ENCODE results near the gene IWS1. TPM values are rescaled to one million over a fixed set of nuclear protein-coding genes. Genes with fewer than 3 reads are reported as not detected.

IWS1 gene
- total RNA-seq, 1 experiment from 2014 or later = 46.6 TPM

- Histone ChIP-seq H3K9me2 (ENCODE audit: insufficient read depth) (no peaks in the 10 kb centered on the region), H3K4me2 (ENCODE audit: low read length) (no peak overlapping the region), H3K36me3 (ENCODE audit: control insufficient read depth in 1 of 2, insufficient read depth in 2 of 2, low read length in 2 of 2) (no peaks in the 10 kb centered on the region), H3K9ac (ENCODE audit: low read length) (no peak overlapping the region), H3K79me2 (ENCODE audit: insufficient read depth, low read length) (no peaks in the 10 kb centered on the region), H3K27me3 (ENCODE audit: insufficient read depth, low read length) (no peaks in the 10 kb centered on the region), H3K27ac (ENCODE audit: low read depth, low read length) (no peak overlapping the region), H3K4me3 (replicated peaks in 1 of 2; ENCODE audit: low read depth in 1 of 2, low read length in 2 of 2) (no peak overlapping the region), H4K20me1 (ENCODE audit: insufficient read depth) (no peaks in the 10 kb centered on the region), H3K4me1 (ENCODE audit: control insufficient read depth in 1 of 2, insufficient read depth in 2 of 2, low read length in 2 of 2) (no peaks in the 10 kb centered on the region; a peak in 1 of 4 replicates), H3K9me3 (ENCODE audit: control insufficient read depth in 1 of 2, insufficient read depth in 1 of 2, low read depth in 1 of 2, low read length in 2 of 2) (no peaks in the 10 kb centered on the region), H2AFZ (ENCODE audit: low read depth, low read length, poor library complexity, severe bottlenecking) (no peak overlapping the region)
- TF ChIP-seq MAX (IDR thresholded peaks at IDR 0.05) = no peak
- RAD21 ChIA-PET (ENCODE audit: low non-redundant PET in 1 of 2, low total read pairs in 2 of 2, uncharacterized antibody in 2 of 2, unreplicated experiment in 2 of 2) = no interaction called here
- BruUV-seq (replicated peaks) = no TSS peak
- ATAC-seq = no peak
- CTCF ChIA-PET = no interaction called here
- intact Hi-C loops (cut with micrococcal nuclease) = no loop called here
- POLR2A ChIA-PET = no interaction called here
- no peak for DNase-seq (ENCODE audit: low read depth, low spot score)
Measured at GRCh38 chr2:127448526-127448925, 77.8 kb downstream of the IWS1 start.

DNA sequence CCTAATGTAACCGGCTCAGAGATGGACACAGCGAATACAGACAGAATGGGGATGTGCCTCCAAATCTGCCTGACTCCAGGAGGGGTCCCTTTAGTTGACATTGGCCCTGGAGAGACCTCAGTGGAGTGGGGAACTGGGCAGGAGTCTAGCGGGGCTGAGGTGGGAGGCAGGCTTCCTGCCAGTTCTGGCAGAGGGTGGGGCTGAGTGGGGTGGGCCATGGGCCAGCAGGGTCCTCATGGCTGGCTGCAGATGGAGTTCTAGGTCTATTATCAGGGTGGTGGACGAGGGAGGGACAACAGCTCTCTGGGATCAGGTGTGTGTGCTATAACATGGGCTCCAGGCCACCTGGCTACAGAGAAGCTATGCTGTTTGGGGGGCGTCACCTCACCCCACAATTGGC is 86.9 kb downstream of the IWS1 start:
- Histone ChIP-seq H3K79me2 (ENCODE audit: insufficient read depth, low read length) (no peaks in the 10 kb centered on the region), H3K9me3 (ENCODE audit: control insufficient read depth in 1 of 2, insufficient read depth in 1 of 2, low read depth in 1 of 2, low read length in 2 of 2) (no peaks in the 10 kb centered on the region), H3K9ac (ENCODE audit: low read length) (no peak overlapping the region), H3K27ac (ENCODE audit: low read depth, low read length) (no peak overlapping the region), H3K4me2 (ENCODE audit: low read length) (no peak overlapping the region), H2AFZ (ENCODE audit: low read depth, low read length, poor library complexity, severe bottlenecking) (no peak overlapping the region), H4K20me1 (ENCODE audit: insufficient read depth) (no peaks in the 10 kb centered on the region), H3K9me2 (ENCODE audit: insufficient read depth) (no peaks in the 10 kb centered on the region), H3K4me1 (ENCODE audit: control insufficient read depth in 1 of 2, insufficient read depth in 2 of 2, low read length in 2 of 2) (no peaks in the 10 kb centered on the region), H3K27me3 (ENCODE audit: insufficient read depth, low read length) (no peaks in the 10 kb centered on the region), H3K4me3 (replicated peaks in 1 of 2; ENCODE audit: low read depth in 1 of 2, low read length in 2 of 2) (no peak overlapping the region), H3K36me3 (ENCODE audit: control insufficient read depth in 1 of 2, insufficient read depth in 2 of 2, low read length in 2 of 2) (no peaks in the 10 kb centered on the region)
- intact Hi-C loops (cut with micrococcal nuclease) = no loop called here
- TF ChIP-seq POLR2A (IDR thresholded peaks at IDR 0.05; ENCODE audit: borderline replicate concordance, extremely low read depth, insufficient read depth, insufficient read length) (no peak), CBX3 (IDR thresholded peaks at IDR 0.05; ENCODE audit: low read depth) (no peak), EZH2phosphoT487 (IDR thresholded peaks at IDR 0.05; ENCODE audit: borderline replicate concordance) (no peak), SP1 (IDR thresholded peaks at IDR 0.05; ENCODE audit: low read depth) (no peak), EZH2 (IDR thresholded peaks at IDR 0.05) (no peak), CEBPB (IDR thresholded peaks at IDR 0.05; ENCODE audit: low read depth) (no peak), ZFX (IDR thresholded peaks at IDR 0.05) (no peak), CTCF (IDR thresholded peaks at IDR 0.05 in 2 of 3, conservative IDR thresholded peaks at IDR 0.05 in 1 of 3; ENCODE audit: borderline replicate concordance in 1 of 3, insufficient read depth in 1 of 3, low read depth in 2 of 3, low read length in 2 of 3) (no peak), YY1 (IDR thresholded peaks at IDR 0.05; ENCODE audit: extremely low read depth, insufficient replicate concordance, low read depth, low read length) (no peak), POLR2AphosphoS5 (IDR thresholded peaks at IDR 0.05; ENCODE audit: low read depth, low read length) (no peak), FOSL1 (IDR thresholded peaks at IDR 0.05; ENCODE audit: low read depth) (no peak), EGR1 (IDR thresholded peaks at IDR 0.05; ENCODE audit: low read depth) (no peak)
- ChIA-PET CTCF (no interaction called here), RAD21 (ENCODE audit: low non-redundant PET in 1 of 2, low total read pairs in 2 of 2, uncharacterized antibody in 2 of 2, unreplicated experiment in 2 of 2) (no interaction called here), POLR2A (no interaction called here)
- ATAC-seq (no peak), DNase-seq (ENCODE audit: low read depth, low spot score) (no peak)
- BruUV-seq (replicated peaks) = no TSS peak

Data from HCT116 (cell line).